Measurements from ENCODE around the gene CXCL8.

GRCh38 chr4:73750730-73751129 is 10.4 kb downstream of the CXCL8 start:
- TF ChIP-seq CTCF (IDR thresholded peaks at IDR 0.05) (no peak), POLR2A (IDR thresholded peaks at IDR 0.05) (no peak)
